Prostate gland (tissue), 2 donors: ENCODE measurements around the gene KRTAP9-7.

Source experiments
- CTCF ChIP-seq, 4 experiments: fragments of 200-600 bp in 2 of 4; fragments of 450-650 bp in 2 of 4; sonication (generic) in 2 of 4; IDR thresholded peaks; 1 replicate in 3 of 4; 2 replicates in 1 of 4; pipeline ENCODE4 v1.5.1; 2016 to 2019; ENCODE audit warnings: antibody characterized with exemption in 4 of 4, mild to moderate bottlenecking in 2 of 4, moderate library complexity in 2 of 4
- POLR2AphosphoS5 ChIP-seq: sonication (generic); formaldehyde crosslinking; IDR thresholded peaks from one replicate; pipeline ENCODE4 v1.6.1; 2017; ENCODE audit warnings: antibody characterized with exemption

DNA sequence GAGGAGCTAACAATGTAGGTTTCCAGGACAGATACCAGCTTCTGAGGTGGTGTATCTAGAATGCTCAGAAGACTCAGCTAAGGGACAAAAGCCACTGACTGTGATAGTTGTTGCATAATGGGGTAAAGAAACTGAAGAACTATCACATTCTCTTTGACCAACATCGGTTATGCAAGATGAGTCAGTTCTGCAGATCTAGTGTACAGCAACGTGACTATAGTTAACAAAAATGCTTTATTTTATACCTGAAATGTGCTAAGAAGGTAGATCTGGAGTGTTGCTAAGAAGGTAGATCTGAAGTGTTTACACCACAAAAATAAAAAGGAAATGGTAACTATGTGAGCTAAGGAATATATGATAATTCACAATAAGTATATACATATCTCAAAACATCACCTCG, 7.8 kb upstream of the KRTAP9-7 start:
- TF ChIP-seq CTCF (IDR thresholded peaks at IDR 0.05) = no peak
- no peak for TF ChIP-seq POLR2AphosphoS5
